HG03469 (cell line): Measurements from ENCODE around the gene ARNT2.
"Not testable (repeated sequence)": the region's sequence is repeated elsewhere in the genome, so short reads cannot be mapped to it uniquely, and the experiment has no call there.

ENCODE experiments used
- ATAC-seq: cut with Tn5 transposase; IDR thresholded peaks from one replicate; pipeline ENCODE4 v1.9.1; 2021; ENCODE audit warnings: mild to moderate bottlenecking, moderate library complexity, moderate number of reproducible peaks; ENCODE audit not compliant: unreplicated experiment

The ARNT2 gene

GRCh38 chr15:80404057-80404760 is at the start of gene ARNT2:
Gene ARNT2, plus strand, starts transcription at chr15:80404382. Its CDS starts 134 bp downstream, at chr15:80404516.
- no peak for ATAC-seq

DNA sequence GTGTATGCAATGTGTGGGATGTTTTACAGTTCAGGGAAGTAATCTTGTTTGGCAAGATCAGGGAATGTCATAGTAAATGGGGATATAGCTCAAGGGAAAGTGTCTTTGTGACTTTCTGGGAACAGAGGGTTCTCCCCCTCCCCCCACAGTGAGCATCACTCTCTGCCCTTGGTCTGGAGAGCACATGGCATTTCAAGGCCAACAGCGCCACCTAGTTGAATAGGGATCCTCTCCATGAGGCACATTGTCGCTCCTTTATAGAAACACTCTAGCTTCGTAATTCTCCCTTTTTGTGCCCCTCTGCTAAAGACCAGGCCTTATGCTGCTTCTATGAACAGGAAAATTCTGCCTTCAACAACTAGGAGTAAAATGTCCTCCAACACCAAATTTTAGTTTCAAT is 37.1 kb upstream of the ARNT2 start:
- ATAC-seq: no peak

DNA sequence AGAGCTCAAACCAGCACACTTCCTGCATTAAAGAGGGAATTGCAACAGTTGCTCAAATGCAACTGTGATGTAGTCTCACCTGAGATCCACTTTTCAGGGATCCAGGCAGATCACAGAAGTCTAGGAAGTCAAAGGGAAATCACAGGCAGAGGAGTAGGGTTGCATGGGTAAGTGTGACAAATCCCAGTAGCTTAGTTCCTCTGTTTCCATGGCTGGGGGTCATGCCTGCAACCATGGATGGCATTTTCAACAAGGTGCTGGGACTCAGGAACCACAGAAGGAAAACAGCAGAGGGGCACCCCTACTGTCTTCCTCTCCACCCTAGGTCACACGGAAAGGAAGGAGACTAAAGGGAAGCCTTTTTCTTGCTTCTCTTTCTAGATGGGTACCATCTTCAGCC is 36.5 kb upstream of the ARNT2 start:
- ATAC-seq: no peak

DNA sequence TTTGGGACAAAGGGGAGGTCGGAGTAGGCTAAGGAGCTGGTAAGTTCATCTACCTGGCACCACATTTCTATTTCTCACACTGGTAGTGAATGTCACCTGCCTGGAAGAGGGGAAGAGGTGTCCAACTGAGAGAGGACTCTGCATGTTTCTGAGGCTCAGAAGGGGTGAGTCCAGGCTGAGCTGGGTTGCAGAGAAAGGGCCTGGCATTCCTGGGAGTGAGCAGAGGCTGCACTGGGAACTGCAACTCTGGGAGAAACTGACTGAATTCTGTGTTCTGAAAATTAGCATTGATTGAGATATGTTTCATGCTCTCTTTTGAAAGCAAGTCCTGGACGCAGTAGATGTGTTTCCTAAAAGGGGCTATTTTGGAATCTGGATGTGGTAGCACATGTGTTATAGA is 32.3 kb upstream of the ARNT2 start:
- no peak for ATAC-seq

DNA sequence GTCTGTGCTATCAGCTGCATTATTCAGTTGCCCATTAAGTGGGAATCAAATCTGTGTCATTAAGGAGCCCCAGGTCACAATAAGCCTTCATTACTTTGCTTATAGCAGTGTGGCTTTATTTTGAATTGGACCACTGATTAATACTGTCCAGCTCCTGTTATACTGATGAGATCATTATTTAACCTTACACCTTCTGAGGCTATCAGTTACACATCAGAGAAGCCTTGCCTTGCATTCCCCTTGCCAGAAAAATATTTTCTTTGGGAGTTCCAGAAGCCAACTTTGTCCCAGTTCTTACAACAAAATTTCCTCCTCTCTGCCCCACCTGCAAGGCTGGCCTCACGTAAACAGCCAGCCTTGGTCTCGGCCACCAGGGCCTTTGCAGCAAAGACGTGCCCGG is 29.7 kb upstream of the ARNT2 start:
- ATAC-seq: no peak

GRCh38 chr15:80375968-80376891 is 28.0 kb upstream of the ARNT2 start:
- no peak for ATAC-seq

DNA sequence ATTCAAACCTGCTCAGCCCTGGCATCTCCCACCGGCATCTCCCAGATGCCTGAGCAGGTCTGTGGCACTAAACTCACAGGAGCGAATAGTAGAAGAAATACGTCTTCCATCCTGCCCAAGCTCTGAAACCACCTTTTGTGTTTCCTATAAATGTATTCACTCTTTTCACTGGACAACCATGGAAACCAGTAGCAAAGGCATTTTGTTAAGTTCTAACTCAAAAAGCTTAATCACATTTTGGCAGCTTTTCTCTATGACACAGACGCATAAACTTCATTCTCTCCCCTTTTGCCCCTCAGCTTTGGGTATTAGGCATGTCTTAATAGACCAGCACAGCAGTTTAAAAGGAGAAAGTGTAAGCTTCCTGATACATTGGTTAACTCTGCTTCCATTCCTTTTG is 24.5 kb upstream of the ARNT2 start:
- ATAC-seq: no peak

GRCh38 chr15:80380154-80380553 is 24.0 kb upstream of the ARNT2 start:
- no peak for ATAC-seq

DNA sequence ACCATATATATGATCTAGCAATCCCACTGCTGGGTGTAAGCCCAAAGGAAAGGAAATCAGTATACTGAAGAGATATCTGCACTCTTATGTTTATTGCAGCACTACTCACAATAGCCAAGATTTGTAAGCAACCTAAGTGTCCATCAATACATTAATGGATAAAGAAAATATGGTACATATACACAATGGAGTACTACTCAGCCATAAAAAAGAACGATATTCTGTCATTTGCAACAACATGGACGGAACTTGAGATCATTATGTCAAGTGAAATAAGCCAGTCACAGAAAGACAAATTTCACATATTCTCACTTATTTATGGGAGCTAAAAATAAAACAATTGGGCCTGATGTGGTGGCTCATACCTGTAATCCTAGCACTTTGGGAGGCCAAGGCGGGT is 21.9 kb upstream of the ARNT2 start:
- ATAC-seq: no peak

DNA sequence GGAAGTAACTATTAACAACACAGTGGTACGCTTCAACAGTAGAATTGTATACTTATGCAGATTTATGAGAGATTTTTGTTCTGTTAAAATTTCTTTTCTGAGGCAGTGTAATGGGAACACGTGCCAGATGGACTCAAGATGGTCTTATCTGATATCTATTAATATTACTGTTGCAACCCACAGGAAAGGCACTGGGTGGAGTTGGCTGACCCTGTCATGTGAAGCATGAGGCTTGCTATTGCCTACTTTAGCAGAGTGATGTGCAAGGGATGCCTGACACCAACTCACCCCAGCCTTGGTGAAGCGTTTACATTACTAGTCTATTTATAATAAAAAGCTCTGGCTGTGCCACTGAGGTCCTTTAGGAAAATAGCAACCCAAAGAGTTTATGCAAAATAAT is 19.8 kb upstream of the ARNT2 start:
- ATAC-seq: no peak

DNA sequence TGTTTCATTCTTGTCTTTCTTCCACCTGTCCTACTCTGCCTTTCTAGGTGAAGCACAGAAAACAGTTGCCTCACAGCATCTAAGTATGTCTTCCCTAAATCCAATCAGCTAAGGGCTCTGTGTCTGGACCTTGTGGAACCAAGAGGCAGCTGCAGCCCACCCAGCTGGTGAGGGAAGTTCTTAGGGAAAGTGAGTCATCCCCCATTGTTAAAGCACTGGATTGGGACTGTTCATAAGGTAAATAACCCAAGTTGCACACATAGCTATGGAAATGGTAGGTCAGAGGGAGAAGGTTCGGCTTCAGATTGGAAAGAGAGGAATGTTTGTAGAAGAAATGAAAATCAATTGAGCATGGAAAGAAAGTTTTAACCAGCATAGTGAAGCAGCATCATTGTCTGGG is 18.0 kb upstream of the ARNT2 start:
- no peak for ATAC-seq

DNA sequence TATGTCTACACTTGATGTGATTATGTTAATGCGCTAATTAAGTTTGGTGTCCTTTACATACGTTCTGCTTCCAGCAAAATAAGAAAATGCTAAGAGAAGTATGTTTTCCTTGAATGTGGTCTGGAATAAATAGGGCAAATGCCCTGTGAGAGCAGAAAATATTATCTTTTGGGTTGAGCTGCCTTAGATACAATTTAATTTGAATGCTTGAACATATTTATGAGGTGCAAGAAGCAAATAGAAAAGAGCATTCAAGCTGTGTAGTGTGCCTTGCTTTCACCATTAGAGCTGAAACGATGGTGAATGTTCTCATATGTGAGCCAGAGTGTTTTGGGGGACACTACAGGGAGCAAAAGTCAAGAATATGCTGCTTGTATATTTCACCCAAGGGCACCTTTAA is 15.9 kb upstream of the ARNT2 start:
- no peak for ATAC-seq

- no peak for ATAC-seq
These were observed 14.8 kb upstream of the ARNT2 start for GRCh38 chr15:80389370-80389769.

- not testable (repeated sequence) for ATAC-seq
These were observed 13.2 kb upstream of the ARNT2 start for GRCh38 chr15:80390942-80391341.

DNA sequence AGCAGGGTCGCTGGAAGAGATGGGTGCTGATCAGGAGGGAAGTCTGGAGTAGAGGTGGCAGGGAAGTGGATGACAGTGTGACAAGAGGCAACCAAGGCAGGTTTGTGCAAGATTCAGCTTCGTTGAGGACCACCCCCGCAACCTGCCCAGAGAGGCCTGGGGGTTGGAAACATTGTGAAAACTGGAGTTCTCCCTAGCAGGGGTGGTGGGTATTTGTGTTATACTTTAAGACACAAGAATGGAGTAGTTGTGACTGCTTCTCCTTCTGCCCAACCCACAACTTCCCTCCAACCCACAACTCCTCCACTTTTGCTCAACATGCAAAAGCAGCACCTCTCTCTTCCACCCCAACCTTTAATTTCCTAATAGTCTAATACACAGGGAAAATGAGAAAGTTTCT is 8.6 kb upstream of the ARNT2 start:
- no peak for ATAC-seq

DNA sequence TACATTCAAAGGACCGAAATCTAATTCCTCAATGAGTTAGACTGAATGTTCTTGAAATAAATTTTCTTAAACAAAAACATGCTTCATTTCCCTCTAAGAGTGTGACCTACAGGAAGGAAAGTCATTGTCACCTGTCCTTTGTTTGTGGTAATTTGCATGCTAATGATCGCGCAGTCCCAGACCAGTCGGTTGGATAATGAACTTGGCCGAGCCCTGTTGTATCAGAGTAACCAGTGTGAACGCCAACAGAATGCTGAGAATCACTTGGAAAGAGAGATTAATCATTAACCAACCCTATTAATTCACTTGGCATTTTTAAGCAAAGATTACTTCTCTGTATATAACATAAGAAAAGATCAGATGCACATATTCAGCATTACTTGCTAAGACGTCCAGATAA is 8.1 kb upstream of the ARNT2 start:
- ATAC-seq: no peak

- ATAC-seq: no peak
These were observed 4.7 kb upstream of the ARNT2 start for GRCh38 chr15:80399508-80399907.

DNA sequence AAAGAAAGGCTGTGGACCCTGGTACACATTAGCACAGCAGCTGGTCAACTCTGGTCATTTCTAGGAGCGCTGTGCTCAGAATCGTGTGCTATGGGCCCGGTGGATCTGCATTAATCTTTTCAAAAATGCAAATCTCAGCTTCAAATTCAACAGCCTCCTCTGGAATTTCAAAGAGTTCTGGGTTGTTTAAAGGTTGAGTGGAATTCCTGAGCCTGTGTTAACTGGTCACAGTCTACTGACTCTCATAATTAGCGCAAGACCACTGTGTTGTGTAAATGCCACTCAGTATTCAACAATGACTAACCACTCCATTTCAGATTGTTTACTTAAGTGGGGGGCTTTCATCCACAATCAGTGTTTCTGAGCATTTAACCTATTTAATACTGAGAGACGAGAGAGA is 2.7 kb upstream of the ARNT2 start:
- ATAC-seq: no peak

GRCh38 chr15:80402339-80402738 is 1.8 kb upstream of the ARNT2 start:
- ATAC-seq: no peak

- ATAC-seq: no peak
These were observed 498 bp upstream of the ARNT2 start for GRCh38 chr15:80403712-80404056.

DNA sequence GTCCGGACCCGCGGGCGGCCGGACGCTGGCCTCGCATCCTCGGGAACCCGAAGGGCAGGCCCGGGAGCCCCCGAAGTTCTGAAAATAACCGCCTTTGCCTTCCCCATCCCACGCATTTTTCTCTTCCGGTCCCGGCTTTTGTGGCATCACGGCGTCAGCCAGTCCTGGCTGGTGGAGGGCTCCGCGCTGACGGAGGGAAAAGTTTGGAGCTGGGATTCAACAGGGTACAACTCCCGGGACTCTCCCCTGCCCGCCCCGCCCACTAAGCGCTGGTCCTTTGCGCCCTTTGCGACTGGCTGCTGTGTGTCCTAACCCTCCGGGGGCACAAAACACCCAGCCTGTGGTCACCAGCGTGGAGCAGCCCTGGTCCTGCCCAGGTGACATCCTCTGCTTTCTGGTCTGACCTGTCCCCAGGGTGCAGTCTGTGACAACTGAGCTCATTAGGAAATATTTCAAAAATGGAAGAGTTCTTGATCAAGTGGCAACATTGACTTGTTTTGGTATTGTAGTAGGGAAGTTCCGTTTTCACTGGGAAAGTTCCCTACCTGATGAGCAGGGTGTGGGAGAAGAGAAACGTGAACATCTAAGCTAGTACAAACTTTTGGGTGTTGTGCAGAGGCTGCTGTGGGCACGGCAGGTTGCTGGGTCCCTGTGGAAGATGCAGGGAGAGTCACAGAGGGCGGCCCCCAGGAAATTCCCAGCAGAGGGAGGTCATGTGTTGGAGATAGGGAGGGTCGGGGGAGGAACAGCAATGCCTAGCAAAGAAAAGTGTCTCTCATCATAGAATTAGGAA is 775 bp downstream of the ARNT2 start:
- no peak for ATAC-seq

DNA sequence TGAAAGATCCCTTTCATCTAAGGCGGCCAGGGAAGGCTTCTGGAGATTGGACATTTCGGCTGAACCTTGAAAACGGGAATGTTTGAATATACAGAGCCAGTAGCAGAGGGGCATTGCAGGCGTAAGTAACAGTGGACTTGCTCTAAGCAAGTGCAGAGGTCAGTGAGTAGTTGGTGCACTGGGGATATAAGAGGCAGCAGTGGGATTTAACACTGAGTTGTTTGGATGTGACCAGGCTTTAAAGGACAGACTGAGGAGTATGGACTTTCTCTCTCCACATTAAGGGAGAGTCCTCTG is 1.3 kb downstream of the ARNT2 start:
- ATAC-seq: no peak
